Gastroesophageal sphincter (tissue), 3 donors: Measurements from ENCODE around the gene METTL24.

Experiments
- POLR2A ChIP-seq, 2 donors: fragments of 450-650 bp; IDR thresholded peaks; one replicate each; pipeline ENCODE4 v1.6.1; 2017; ENCODE audit warnings: antibody characterized with exemption in 2 of 2, mild to moderate bottlenecking in 2 of 2, moderate library complexity in 1 of 2
- TF ChIP-seq, protein P1 (sequence below), 4 experiments: fragments of 200-600 bp in 2 of 4; fragments of 450-650 bp in 2 of 4; sonication (generic) in 1 of 4; IDR thresholded peaks; one replicate each; pipeline ENCODE4 v1.5.1; 2017 to 2019; ENCODE audit warnings: antibody characterized with exemption in 4 of 4, mild to moderate bottlenecking in 2 of 4, moderate library complexity in 2 of 4

DNA sequence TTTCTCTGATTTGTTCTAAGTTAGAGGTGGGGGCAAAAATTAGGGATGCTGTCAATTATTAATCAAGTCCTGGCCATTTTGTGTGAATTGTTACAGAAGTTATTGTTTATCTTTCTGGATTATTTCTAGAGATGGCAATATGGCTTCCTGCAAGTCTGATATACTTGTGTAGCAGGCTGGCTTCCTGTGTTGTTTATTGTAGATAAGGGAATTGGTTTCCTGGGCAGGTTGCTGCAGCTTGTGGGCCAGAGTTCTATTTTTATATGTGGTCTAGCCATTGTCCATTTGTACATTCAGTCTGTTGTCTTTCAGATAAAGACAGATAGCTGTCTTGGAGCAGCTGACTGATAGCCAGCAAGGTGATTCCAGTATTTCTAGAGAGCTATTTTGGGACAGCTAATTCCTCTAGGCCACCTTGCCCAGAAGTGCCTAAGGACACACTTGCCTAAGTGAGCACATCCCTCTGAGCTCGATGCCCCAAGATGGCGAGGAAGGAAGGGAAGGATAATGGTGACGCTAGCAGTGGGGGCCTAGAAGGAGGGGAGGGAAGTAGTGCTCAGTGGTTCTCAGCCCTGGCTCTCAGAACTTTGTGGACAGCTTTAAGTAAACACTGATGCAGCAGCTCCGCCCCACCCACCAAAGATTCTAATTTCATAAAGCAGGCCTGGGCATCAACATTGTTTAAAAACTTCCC, 31.7 kb upstream of the METTL24 start:
- TF ChIP-seq, protein P1, sequence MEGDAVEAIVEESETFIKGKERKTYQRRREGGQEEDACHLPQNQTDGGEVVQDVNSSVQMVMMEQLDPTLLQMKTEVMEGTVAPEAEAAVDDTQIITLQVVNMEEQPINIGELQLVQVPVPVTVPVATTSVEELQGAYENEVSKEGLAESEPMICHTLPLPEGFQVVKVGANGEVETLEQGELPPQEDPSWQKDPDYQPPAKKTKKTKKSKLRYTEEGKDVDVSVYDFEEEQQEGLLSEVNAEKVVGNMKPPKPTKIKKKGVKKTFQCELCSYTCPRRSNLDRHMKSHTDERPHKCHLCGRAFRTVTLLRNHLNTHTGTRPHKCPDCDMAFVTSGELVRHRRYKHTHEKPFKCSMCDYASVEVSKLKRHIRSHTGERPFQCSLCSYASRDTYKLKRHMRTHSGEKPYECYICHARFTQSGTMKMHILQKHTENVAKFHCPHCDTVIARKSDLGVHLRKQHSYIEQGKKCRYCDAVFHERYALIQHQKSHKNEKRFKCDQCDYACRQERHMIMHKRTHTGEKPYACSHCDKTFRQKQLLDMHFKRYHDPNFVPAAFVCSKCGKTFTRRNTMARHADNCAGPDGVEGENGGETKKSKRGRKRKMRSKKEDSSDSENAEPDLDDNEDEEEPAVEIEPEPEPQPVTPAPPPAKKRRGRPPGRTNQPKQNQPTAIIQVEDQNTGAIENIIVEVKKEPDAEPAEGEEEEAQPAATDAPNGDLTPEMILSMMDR (IDR thresholded peaks at IDR 0.05) = no peak
- TF ChIP-seq POLR2A (IDR thresholded peaks at IDR 0.05) = no peak
